ENCODE data around the gene BABAM2. TPM values are rescaled to one million over a fixed set of nuclear protein-coding genes. Genes with fewer than 3 reads are reported as not detected.
A peak's percentile ranks its signal among the peaks of the same experiment; 100 is the strongest.

Gene BABAM2
- total RNA-seq, 1 experiment from 2014 or later, result 16.3 TPM

- Histone ChIP-seq H3K4me1 (ENCODE audit: insufficient read depth, low read length) (peaks cover 37% of the 10 kb centered on the region), H3K36me3 (ENCODE audit: low read depth, low read length) (no peaks in the 10 kb centered on the region), H3K9me3 (ENCODE audit: low read length) (no peaks in the 10 kb centered on the region), H3K9me2 (replicated peaks; ENCODE audit: low read length) (no peaks in the 10 kb centered on the region), H3F3A (ENCODE audit: low read length, unreplicated experiment) (no peaks in the 10 kb centered on the region), H2AFZ (ENCODE audit: low read length) (no peak overlapping the region), H3K4me2 (ENCODE audit: low read length) (peak overlapping the region; percentile 17; the same call in 1 of the 2 replicates), H3K4me3 (ENCODE audit: low read length) (no peak overlapping the region), H3K79me2 (ENCODE audit: low read length) (no peaks in the 10 kb centered on the region), H3K27me3 (ENCODE audit: low read length) (no peaks in the 10 kb centered on the region), H3K27ac (ENCODE audit: low read length) (peak overlapping the region; percentile 43), H4K20me1 (ENCODE audit: low read length) (no peaks in the 10 kb centered on the region), H3K9ac (ENCODE audit: low read length) (no peak overlapping the region)
- peak; percentile 68 for DNase-seq
- ChIA-PET CTCF (no interaction called here), POLR2A (ENCODE audit: unreplicated experiment) (no interaction called here)
- intact Hi-C loops (cut with micrococcal nuclease), result no loop called here
- peak; percentile 83 for ATAC-seq
- TF ChIP-seq EZH2phosphoT487 (IDR thresholded peaks at IDR 0.05; ENCODE audit: borderline replicate concordance, low read length) (no peak), CTCF (conservative IDR thresholded peaks at IDR 0.05; ENCODE audit: low read depth, low read length) (no peak), EZH2 (IDR thresholded peaks at IDR 0.05; ENCODE audit: low read length, unreplicated experiment) (no peak)
- BruUV-seq (replicated peaks), result no TSS peak
These were observed 35.1 kb upstream of the BABAM2 start for GRCh38 chr2:27855476-27855875.

- no TSS peak for BruUV-seq (replicated peaks)
- Histone ChIP-seq H3K4me3 (ENCODE audit: low read length) (no peak overlapping the region), H4K20me1 (ENCODE audit: low read length) (no peaks in the 10 kb centered on the region), H3K9me2 (replicated peaks; ENCODE audit: low read length) (no peaks in the 10 kb centered on the region), H2AFZ (ENCODE audit: low read length) (no peak overlapping the region), H3K27me3 (ENCODE audit: low read length) (no peaks in the 10 kb centered on the region), H3K9me3 (ENCODE audit: low read length) (no peaks in the 10 kb centered on the region), H3F3A (ENCODE audit: low read length, unreplicated experiment) (no peaks in the 10 kb centered on the region), H3K36me3 (ENCODE audit: low read depth, low read length) (no peaks in the 10 kb centered on the region), H3K4me1 (ENCODE audit: insufficient read depth, low read length) (peaks cover 41% of the 10 kb centered on the region), H3K9ac (ENCODE audit: low read length) (no peak overlapping the region), H3K4me2 (ENCODE audit: low read length) (no peak overlapping the region), H3K27ac (ENCODE audit: low read length) (no peak overlapping the region), H3K79me2 (ENCODE audit: low read length) (no peaks in the 10 kb centered on the region)
- CTCF ChIA-PET, result interaction anchor here (0.6 kb wide), 1 partner anchor 277 kb away, joined by 4 read pairs; no protein-coding TSS in a partner anchor
- TF ChIP-seq EZH2phosphoT487 (IDR thresholded peaks at IDR 0.05; ENCODE audit: borderline replicate concordance, low read length) (no peak), EZH2 (IDR thresholded peaks at IDR 0.05; ENCODE audit: low read length, unreplicated experiment) (no peak), CTCF (conservative IDR thresholded peaks at IDR 0.05; ENCODE audit: low read depth, low read length) (no peak)
- intact Hi-C loops (cut with micrococcal nuclease), result no loop called here
- DNase-seq, result no peak
- POLR2A ChIA-PET (ENCODE audit: unreplicated experiment), result no interaction called here
- no peak for ATAC-seq
These were observed 34.1 kb upstream of the BABAM2 start for GRCh38 chr2:27856386-27856785.

GRCh38 chr2:27856956-27857355 is 33.6 kb upstream of the BABAM2 start:
- Histone ChIP-seq H3K4me1 (ENCODE audit: insufficient read depth, low read length) (peaks cover 41% of the 10 kb centered on the region), H3K27me3 (ENCODE audit: low read length) (no peaks in the 10 kb centered on the region), H3K9me2 (replicated peaks; ENCODE audit: low read length) (no peaks in the 10 kb centered on the region), H3K27ac (ENCODE audit: low read length) (peak overlapping the region; percentile 21; the same call in 1 of the 2 replicates), H3F3A (ENCODE audit: low read length, unreplicated experiment) (no peaks in the 10 kb centered on the region), H3K4me3 (ENCODE audit: low read length) (no peak overlapping the region), H2AFZ (ENCODE audit: low read length) (no peak overlapping the region), H4K20me1 (ENCODE audit: low read length) (no peaks in the 10 kb centered on the region), H3K79me2 (ENCODE audit: low read length) (no peaks in the 10 kb centered on the region), H3K36me3 (ENCODE audit: low read depth, low read length) (no peaks in the 10 kb centered on the region), H3K9me3 (ENCODE audit: low read length) (no peaks in the 10 kb centered on the region), H3K9ac (ENCODE audit: low read length) (no peak overlapping the region), H3K4me2 (ENCODE audit: low read length) (0 out of 2 replicates have a peak overlapping the region, but pooled peaks have one; percentile 28)
- ChIA-PET CTCF (no interaction called here), POLR2A (ENCODE audit: unreplicated experiment) (no interaction called here)
- TF ChIP-seq EZH2phosphoT487 (IDR thresholded peaks at IDR 0.05; ENCODE audit: borderline replicate concordance, low read length) (no peak), CTCF (conservative IDR thresholded peaks at IDR 0.05; ENCODE audit: low read depth, low read length) (no peak), EZH2 (IDR thresholded peaks at IDR 0.05; ENCODE audit: low read length, unreplicated experiment) (no peak)
- ATAC-seq, result no peak
- no TSS peak for BruUV-seq (replicated peaks)
- intact Hi-C loops (cut with micrococcal nuclease), result no loop called here
- DNase-seq, result no peak

Measured in PC-3 (cell line).